ENCODE measurements around the gene CDYL. TPM values are rescaled to one million over a fixed set of nuclear protein-coding genes. Genes with fewer than 3 reads are reported as not detected.

CDYL gene
- total and polyA plus RNA-seq, 5 donors from 2014 or later = 3.1 to 27.0 (median 4.1) TPM

DNA sequence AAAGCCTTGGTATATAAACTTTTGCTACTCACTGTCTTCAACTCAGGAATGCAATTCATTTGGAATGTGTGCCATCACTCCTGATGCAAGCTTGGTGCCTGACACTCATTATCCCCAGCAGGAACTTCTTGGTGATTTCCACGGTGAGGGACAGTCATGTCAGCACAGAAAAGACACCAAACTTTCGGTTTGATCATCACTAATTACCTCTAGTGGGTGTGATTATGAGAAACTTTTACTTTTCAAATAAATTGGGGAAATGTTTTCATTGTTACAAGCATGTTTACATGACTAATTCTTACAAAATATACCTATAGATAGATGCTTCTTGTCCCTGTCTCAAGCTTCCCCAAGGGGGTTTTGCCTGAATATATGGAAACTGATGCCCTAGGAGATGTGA is 186.7 kb downstream of the CDYL start:
- no peaks in the 10 kb centered on the region for H3K36me3 ChIP-seq (ENCODE audit: control insufficient read depth, insufficient read depth, low read length)
- DNase-seq = no peak
- no peak overlapping the region for H3K27ac ChIP-seq (ENCODE audit: insufficient read depth, low read length, poor library complexity, severe bottlenecking)
- H3K9me3 ChIP-seq (ENCODE audit: control insufficient read depth in 2 of 2, low read length in 2 of 2) = no peaks in the 10 kb centered on the region
- no peaks in the 10 kb centered on the region for H3K4me1 ChIP-seq (ENCODE audit: control insufficient read depth, insufficient read depth, low read length, poor library complexity, severe bottlenecking)
- H3K4me3 Mint-ChIP-seq = no peak overlapping the region
- H3K4me3 ChIP-seq (ENCODE audit: low read depth, low read length) = no peak overlapping the region
- no peaks in the 10 kb centered on the region for H3K27me3 ChIP-seq (ENCODE audit: control insufficient read depth, insufficient read depth, low read length)
- no peaks in the 10 kb centered on the region for H3K4me1 Mint-ChIP-seq
- H3K27ac Mint-ChIP-seq = no peak overlapping the region
- H3K36me3 Mint-ChIP-seq = no peaks in the 10 kb centered on the region
- H3K9me3 Mint-ChIP-seq = peaks cover 0 to 1% (median 0%) of the 10 kb centered on the region in 7 donors
- peaks cover 7% of the 10 kb centered on the region for H3K27me3 Mint-ChIP-seq
- no peak for ATAC-seq (ENCODE audit: low read depth in 2 of 2)

DNA sequence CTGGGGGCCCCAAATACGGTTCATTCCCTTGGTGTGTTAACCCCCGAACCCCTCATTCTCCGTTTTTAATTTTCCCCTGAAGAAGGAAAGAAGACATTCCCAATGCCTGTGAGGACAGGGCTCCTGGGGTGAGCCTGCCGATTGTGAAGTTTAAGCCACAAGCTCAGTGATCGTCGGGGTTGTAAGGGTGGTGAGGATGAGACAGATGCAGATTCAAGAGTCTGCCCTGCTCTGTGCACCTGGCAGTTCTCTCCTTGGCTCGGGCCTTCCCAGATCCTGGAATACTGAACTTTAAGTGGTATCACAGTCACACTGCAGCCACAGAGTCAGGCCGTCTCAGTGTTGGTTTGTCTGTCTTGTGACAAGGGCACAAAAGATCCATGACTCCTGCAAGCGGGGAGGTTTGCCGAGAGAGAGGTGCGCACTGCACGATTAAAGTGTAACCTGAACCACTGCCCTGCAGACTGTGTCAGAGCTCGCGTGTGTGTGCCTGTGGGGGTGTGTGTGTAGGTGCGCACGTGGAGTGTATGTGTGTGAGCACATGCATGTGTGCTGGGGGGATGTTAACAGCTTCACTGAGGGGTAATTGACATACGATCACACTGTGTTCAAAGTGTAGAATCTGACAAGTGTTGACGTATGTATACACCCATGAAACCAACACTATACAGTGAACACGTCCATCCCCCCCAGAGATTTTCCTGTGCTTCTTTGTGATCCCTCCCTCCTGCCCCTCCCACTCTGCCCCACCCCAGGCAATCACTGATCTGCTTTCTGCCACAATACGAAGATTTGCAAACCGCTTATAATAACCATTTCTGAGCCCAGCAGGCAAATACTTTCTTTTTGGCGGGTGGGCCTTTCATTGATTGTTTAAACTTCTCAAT is 188.7 kb downstream of the CDYL start:
- DNase-seq = no peak
- peak in 1 of 2 donors; percentile 31 for ATAC-seq (ENCODE audit: low read depth in 2 of 2)
- Histone ChIP-seq H3K27ac (ENCODE audit: insufficient read depth, low read length, poor library complexity, severe bottlenecking) (no peak overlapping the region), H3K4me3 (ENCODE audit: low read depth, low read length) (no peak overlapping the region), H3K36me3 (ENCODE audit: control insufficient read depth, insufficient read depth, low read length) (no peaks in the 10 kb centered on the region), H3K4me1 (ENCODE audit: control insufficient read depth, insufficient read depth, low read length, poor library complexity, severe bottlenecking) (no peaks in the 10 kb centered on the region), H3K9me3 (ENCODE audit: control insufficient read depth in 2 of 2, low read length in 2 of 2) (no peaks in the 10 kb centered on the region), H3K27me3 (ENCODE audit: control insufficient read depth, insufficient read depth, low read length) (no peaks in the 10 kb centered on the region)
- H3K4me3 Mint-ChIP-seq = no peak overlapping the region
- peaks cover 12% of the 10 kb centered on the region for H3K27me3 Mint-ChIP-seq
- H3K9me3 Mint-ChIP-seq = peaks cover 0 to 1% (median 0%) of the 10 kb centered on the region in 7 donors
- no peak overlapping the region for H3K27ac Mint-ChIP-seq
- H3K4me1 Mint-ChIP-seq = no peaks in the 10 kb centered on the region
- H3K36me3 Mint-ChIP-seq = no peaks in the 10 kb centered on the region

DNA sequence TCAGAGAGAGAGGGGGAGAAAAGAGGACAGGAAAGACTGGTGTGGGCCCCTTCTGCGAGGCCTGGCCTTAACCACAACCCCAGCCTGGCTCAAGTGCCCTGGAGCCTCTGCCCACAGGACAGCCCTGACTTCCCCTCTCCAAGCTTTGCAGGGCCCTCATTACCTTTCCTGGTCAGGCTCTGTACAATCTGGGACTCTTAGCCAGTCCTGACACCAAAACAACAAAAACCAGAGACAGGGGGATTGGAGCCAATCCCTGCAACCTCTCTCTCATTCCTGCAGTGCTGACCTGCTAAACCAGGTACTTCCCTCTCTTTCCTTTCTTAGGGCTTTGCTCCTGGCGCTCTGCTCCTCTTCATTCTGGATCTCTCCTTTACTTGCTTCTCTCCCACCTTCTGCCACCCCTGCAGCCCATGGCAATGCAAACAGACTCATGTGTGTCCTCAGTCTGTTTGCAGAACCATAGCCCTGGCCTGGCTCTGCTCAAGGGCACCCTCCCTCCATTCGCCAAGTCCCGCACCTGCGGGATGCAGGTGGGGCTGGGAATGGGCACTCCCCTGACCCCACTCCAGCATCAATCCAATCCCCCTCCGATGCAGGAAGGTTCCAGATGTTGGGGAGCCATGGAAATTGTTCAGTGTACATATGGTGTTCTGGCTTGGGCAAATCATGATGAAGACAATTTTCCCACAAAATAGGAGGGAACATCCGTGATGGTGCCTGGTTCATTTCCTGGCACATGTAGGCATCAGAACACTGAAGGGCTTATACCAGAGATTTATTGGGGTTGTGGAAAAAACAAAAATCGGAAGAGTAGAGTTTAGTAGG is 189.6 kb downstream of the CDYL start:
- Histone ChIP-seq H3K27ac (ENCODE audit: insufficient read depth, low read length, poor library complexity, severe bottlenecking) (no peak overlapping the region), H3K4me3 (ENCODE audit: low read depth, low read length) (no peak overlapping the region), H3K36me3 (ENCODE audit: control insufficient read depth, insufficient read depth, low read length) (no peaks in the 10 kb centered on the region), H3K4me1 (ENCODE audit: control insufficient read depth, insufficient read depth, low read length, poor library complexity, severe bottlenecking) (no peaks in the 10 kb centered on the region), H3K9me3 (ENCODE audit: control insufficient read depth in 2 of 2, low read length in 2 of 2) (no peaks in the 10 kb centered on the region), H3K27me3 (ENCODE audit: control insufficient read depth, insufficient read depth, low read length) (no peaks in the 10 kb centered on the region)
- Mint-ChIP-seq H3K9me3 (peaks cover 0 to 1% (median 0%) of the 10 kb centered on the region in 7 donors), H3K36me3 (no peaks in the 10 kb centered on the region), H3K27ac (no peak overlapping the region), H3K4me3 (no peak overlapping the region), H3K27me3 (peaks cover 12% of the 10 kb centered on the region), H3K4me1 (no peaks in the 10 kb centered on the region)
- no peak for DNase-seq
- no peak for ATAC-seq (ENCODE audit: low read depth in 2 of 2)

DNA sequence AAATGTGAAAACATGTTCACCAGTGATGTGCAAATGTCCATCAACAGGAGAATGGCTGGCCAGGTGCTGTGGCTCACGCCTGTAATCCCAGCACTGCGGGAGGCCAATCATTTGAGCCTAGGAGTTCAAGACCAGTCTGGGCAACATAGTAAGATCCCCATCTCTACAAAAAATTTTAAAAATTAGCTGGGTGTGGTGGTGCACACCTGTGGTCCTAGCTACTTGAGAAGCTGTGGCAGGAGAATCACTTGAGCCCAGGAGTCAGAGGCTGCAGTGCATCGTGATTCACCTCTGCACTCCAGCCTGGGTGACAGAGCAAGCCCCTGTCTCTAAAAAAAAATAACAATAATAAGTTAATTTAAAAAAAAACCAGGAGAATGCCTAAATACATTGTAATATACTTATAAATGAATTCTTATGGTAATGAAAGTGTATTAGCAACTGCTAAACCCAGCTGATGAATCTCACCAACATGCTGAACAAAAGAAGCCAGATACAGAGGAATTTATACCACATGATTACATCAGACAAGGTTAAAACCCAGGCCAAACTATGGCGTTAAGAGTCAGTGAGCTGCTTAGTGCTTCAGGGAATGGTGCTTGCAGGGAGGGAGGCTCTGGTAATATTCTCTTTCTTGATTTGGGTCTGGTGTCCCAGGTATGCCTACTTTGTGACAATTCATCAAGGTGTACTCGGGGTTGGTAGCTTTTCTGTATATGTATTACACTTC is 191.3 kb downstream of the CDYL start:
- peaks cover 0 to 1% (median 0%) of the 10 kb centered on the region in 7 donors for H3K9me3 Mint-ChIP-seq
- DNase-seq = no peak

GRCh38 chr6:4969609-4970285 is 193.5 kb downstream of the CDYL start:
- Mint-ChIP-seq H3K4me3 (no peak overlapping the region), H3K27me3 (peaks cover 13% of the 10 kb centered on the region), H3K36me3 (no peaks in the 10 kb centered on the region), H3K27ac (no peak overlapping the region), H3K9me3 (peaks cover 0 to 2% (median 0%) of the 10 kb centered on the region in 7 donors), H3K4me1 (no peaks in the 10 kb centered on the region)
- no peaks in the 10 kb centered on the region for H3K36me3 ChIP-seq (ENCODE audit: control insufficient read depth, insufficient read depth, low read length)
- no peaks in the 10 kb centered on the region for H3K27me3 ChIP-seq (ENCODE audit: control insufficient read depth, insufficient read depth, low read length)
- no peak for ATAC-seq (ENCODE audit: low read depth in 2 of 2)
- no peak overlapping the region for H3K4me3 ChIP-seq (ENCODE audit: low read depth, low read length)
- H3K27ac ChIP-seq (ENCODE audit: insufficient read depth, low read length, poor library complexity, severe bottlenecking) = no peak overlapping the region
- no peaks in the 10 kb centered on the region for H3K9me3 ChIP-seq (ENCODE audit: control insufficient read depth in 2 of 2, low read length in 2 of 2)
- no peaks in the 10 kb centered on the region for H3K4me1 ChIP-seq (ENCODE audit: control insufficient read depth, insufficient read depth, low read length, poor library complexity, severe bottlenecking)
- DNase-seq = no peak

More for the DNA sequence above, 191.3 kb downstream of the CDYL start:
- no peaks in the 10 kb centered on the region for H3K4me1 ChIP-seq (ENCODE audit: control insufficient read depth, insufficient read depth, low read length, poor library complexity, severe bottlenecking)
- no peaks in the 10 kb centered on the region for H3K9me3 ChIP-seq (ENCODE audit: control insufficient read depth in 2 of 2, low read length in 2 of 2)
- no peaks in the 10 kb centered on the region for H3K27me3 ChIP-seq (ENCODE audit: control insufficient read depth, insufficient read depth, low read length)
- H3K4me3 ChIP-seq (ENCODE audit: low read depth, low read length) = no peak overlapping the region
- Mint-ChIP-seq H3K36me3 (no peaks in the 10 kb centered on the region), H3K27ac (no peak overlapping the region), H3K27me3 (peaks cover 12% of the 10 kb centered on the region), H3K4me1 (no peaks in the 10 kb centered on the region), H3K4me3 (no peak overlapping the region)
- no peak for ATAC-seq (ENCODE audit: low read depth in 2 of 2)
- H3K27ac ChIP-seq (ENCODE audit: insufficient read depth, low read length, poor library complexity, severe bottlenecking) = no peak overlapping the region
- no peaks in the 10 kb centered on the region for H3K36me3 ChIP-seq (ENCODE audit: control insufficient read depth, insufficient read depth, low read length)

DNA sequence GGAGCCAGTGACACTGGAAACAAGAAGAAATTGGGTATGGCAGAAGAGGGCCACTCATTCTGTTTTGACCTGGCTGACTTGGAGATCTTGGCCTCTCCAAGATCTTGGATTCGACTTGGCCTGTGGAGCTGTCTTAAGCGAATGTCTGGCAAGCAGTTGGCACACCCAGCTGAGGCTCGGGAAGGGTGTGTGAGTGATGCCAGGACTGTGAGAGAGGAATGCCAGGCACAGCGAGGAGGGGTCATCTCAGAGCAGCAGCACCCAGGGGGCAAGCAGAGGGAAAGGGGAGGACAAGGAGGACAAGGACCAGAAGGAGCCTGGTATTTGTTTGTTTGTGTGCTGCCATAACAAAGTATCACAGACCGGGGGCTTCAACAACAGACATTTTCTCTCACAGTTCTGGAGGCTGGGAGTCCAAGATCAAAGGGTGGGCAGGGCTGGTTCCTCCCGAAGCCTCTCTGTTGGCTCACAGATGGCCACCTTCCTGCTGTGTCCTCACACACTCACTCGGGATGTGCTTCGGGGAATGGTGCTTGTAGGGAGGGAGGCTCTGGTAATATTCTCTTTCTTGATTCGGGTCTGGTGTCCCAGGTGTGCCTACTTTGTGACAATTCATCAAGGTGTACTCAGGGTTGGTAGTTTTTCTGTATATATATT is 194.7 kb downstream of the CDYL start:
- no peaks in the 10 kb centered on the region for H3K27me3 ChIP-seq (ENCODE audit: control insufficient read depth, insufficient read depth, low read length)
- Mint-ChIP-seq H3K27me3 (peaks cover 10% of the 10 kb centered on the region), H3K4me1 (no peaks in the 10 kb centered on the region), H3K9me3 (peaks cover 0 to 4% (median 0%) of the 10 kb centered on the region in 7 donors), H3K36me3 (no peaks in the 10 kb centered on the region), H3K4me3 (peak overlapping the region in 1 of 4 donors; percentile 47), H3K27ac (no peak overlapping the region)
- no peak overlapping the region for H3K4me3 ChIP-seq (ENCODE audit: low read depth, low read length)
- no peak overlapping the region for H3K27ac ChIP-seq (ENCODE audit: insufficient read depth, low read length, poor library complexity, severe bottlenecking)
- DNase-seq = no peak
- no peaks in the 10 kb centered on the region for H3K4me1 ChIP-seq (ENCODE audit: control insufficient read depth, insufficient read depth, low read length, poor library complexity, severe bottlenecking)
- no peaks in the 10 kb centered on the region for H3K36me3 ChIP-seq (ENCODE audit: control insufficient read depth, insufficient read depth, low read length)
- H3K9me3 ChIP-seq (ENCODE audit: control insufficient read depth in 2 of 2, low read length in 2 of 2) = no peaks in the 10 kb centered on the region
- no peak for ATAC-seq (ENCODE audit: low read depth in 2 of 2)

GRCh38 chr6:4971851-4972250 is 195.6 kb downstream of the CDYL start:
- Mint-ChIP-seq H3K27ac (no peak overlapping the region), H3K4me3 (no peak overlapping the region), H3K9me3 (peaks cover 0 to 9% (median 2%) of the 10 kb centered on the region in 7 donors), H3K4me1 (no peaks in the 10 kb centered on the region), H3K27me3 (peaks cover 10% of the 10 kb centered on the region), H3K36me3 (no peaks in the 10 kb centered on the region)
- no peak for DNase-seq
- no peaks in the 10 kb centered on the region for H3K4me1 ChIP-seq (ENCODE audit: control insufficient read depth, insufficient read depth, low read length, poor library complexity, severe bottlenecking)
- H3K36me3 ChIP-seq (ENCODE audit: control insufficient read depth, insufficient read depth, low read length) = no peaks in the 10 kb centered on the region
- peaks cover 0 to under 1% of the 10 kb centered on the region in 2 experiments for H3K9me3 ChIP-seq (ENCODE audit: control insufficient read depth in 2 of 2, low read length in 2 of 2)
- no peak for ATAC-seq (ENCODE audit: low read depth in 2 of 2)
- no peaks in the 10 kb centered on the region for H3K27me3 ChIP-seq (ENCODE audit: control insufficient read depth, insufficient read depth, low read length)
- no peak overlapping the region for H3K27ac ChIP-seq (ENCODE audit: insufficient read depth, low read length, poor library complexity, severe bottlenecking)
- H3K4me3 ChIP-seq (ENCODE audit: low read depth, low read length) = no peak overlapping the region

Data from CD4-positive, CD25-positive, alpha-beta regulatory T cell (primary cell).